Fibroblast of villous mesenchyme (primary cell): ENCODE measurements around the gene C3orf80. TPM values are rescaled to one million over a fixed set of nuclear protein-coding genes. Genes with fewer than 3 reads are reported as not detected.

Source experiments
- DNase-seq: peaks from one replicate; pipeline ENCODE4 v3.0.0-alpha.2; 2010; ENCODE audit warnings: low read depth
- H3K4me3 ChIP-seq: 2 replicates; pipeline ENCODE4 v1.5.1; 2011; ENCODE audit warnings: low read depth, mild to moderate bottlenecking, low read length
- CTCF ChIP-seq: IDR thresholded peaks from 2 replicates; pipeline ENCODE4 v1.5.1; 2012; ENCODE audit warnings: low read depth, mild to moderate bottlenecking, low read length; ENCODE audit not compliant: insufficient read depth
- total RNA-seq: library from RNA; depleted of rRNA; stranded (reverse); fragments of >200 nt; gene quantifications from 2 replicates; pipeline ENCODE4 v1.2.3, GENCODE V29; 2012

C3orf80 gene
- total RNA-seq, 1 donor = 0.86 TPM

- TF ChIP-seq CTCF = no peak
- no peak overlapping the region for H3K4me3 ChIP-seq
- no peak for DNase-seq
Measured at GRCh38 chr3:160253298-160253697, 28.1 kb downstream of the C3orf80 start.

- TF ChIP-seq CTCF = no peak
- no peak overlapping the region for H3K4me3 ChIP-seq
- DNase-seq = no peak
Measured at GRCh38 chr3:160257606-160258005, 32.4 kb downstream of the C3orf80 start.

GRCh38 chr3:160259589-160259988 lies 34.4 kb downstream of the C3orf80 start:
- DNase-seq = no peak
- no peak overlapping the region for H3K4me3 ChIP-seq
- no peak for TF ChIP-seq CTCF

GRCh38 chr3:160260587-160261270 lies 35.5 kb downstream of the C3orf80 start:
- no peak for TF ChIP-seq CTCF
- H3K4me3 ChIP-seq = no peak overlapping the region
- DNase-seq = no peak

GRCh38 chr3:160265088-160265487 lies 39.9 kb downstream of the C3orf80 start:
- no peak for DNase-seq
- no peak overlapping the region for H3K4me3 ChIP-seq
- no peak for TF ChIP-seq CTCF

Other genes with a start within 250 kb of the C3orf80 start
- 0.64 and 2.2 TPM in 2 replicates for gene IL12A, start 236.6 kb upstream of the C3orf80 start, total RNA-seq
- gene IFT80, start 173.8 kb downstream of the C3orf80 start, total RNA-seq = 39.0 and 47.9 TPM in 2 replicates
- gene SMC4, start 174.2 kb downstream of the C3orf80 start, total RNA-seq = 63.5 and 88.5 TPM in 2 replicates
- 29.6 and 47.5 TPM in 2 replicates for gene TRIM59, start 224.4 kb downstream of the C3orf80 start, total RNA-seq